ENCODE results near the gene F2RL2.

The F2RL2 gene

DNA sequence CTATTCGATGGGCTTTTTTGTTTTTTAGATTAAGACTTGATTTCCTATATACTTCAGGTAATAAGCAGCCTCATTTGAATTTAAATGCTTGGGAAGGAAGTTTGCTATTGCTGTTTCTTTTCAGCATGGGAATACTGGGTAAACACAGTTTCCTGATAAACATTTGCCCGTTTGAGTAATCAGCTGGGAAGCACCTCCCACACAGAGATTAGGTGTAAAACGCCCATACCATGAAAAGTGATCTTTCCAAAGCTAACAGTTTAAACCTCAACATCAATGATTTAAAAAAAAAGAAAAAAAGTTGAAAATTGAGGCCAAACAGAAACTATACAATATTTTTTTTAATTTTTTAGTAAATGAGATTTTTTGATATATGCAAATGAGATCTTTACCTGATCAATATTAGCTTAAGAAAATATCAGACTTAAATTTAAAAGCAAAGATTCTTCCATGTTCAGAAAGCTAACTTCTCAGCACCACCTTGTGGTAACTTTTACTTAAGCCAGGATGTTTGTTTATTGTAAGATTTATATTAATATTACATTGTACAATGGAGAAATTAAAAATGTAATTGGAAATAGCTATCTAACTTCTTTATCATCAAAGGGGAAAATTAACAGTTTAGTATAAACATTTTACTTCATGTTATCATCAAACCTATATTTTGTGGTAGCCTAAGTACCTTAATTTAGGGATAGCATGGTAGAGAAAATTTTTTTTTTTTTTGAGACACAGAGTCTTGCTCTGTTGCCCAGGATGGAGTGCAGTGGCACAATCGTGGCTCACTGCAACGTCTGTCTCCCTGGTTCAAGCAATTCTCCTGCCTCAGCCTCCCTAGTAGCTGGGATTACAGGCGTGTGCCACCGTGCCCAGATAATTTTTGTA lies 39.8 kb downstream of the F2RL2 start:
- no peak for DNase-seq (ENCODE audit: low read depth)

DNA sequence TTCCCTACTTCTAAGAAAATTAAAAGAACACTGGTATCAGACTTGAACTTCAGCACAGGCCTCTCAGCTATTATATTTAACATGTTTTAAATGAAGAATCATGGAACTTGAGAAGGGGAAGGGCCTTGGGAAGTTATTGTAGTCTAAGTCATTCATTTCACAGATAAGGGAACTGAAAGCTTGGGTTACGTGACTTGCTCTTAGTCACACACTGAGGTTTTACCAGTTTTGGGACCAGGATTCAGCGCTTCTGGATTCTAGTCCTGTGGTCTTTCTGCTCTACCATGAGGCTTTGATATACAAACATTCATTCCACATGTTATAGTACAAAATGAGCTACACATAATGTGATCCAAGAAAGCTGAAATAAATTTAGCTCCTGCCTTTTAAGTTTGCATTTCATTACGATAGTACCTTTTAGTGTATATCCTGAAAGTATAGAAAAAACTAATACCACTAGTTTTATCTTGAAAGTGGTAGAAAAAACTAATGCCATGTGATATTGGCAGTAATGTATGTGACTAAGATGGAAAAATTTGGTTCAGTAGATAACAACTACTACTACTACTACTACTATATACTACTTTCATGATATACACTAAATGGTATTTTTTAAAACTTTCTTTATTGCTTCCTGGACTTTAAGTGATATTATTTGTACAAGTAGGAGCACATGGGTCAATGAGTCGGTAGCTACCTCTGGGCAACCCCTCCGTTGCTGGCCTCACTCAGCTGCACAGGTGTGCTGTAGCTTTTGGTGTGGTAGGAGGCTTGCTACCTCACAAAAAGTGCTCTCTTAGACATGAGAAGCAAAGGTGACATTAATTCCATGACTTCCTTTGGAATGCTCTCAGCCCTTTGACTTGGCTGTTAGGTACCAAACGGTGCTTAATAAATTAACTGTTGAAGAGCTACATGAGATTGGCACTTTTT lies 40.7 kb downstream of the F2RL2 start:
- no peak for DNase-seq (ENCODE audit: low read depth)

DNA sequence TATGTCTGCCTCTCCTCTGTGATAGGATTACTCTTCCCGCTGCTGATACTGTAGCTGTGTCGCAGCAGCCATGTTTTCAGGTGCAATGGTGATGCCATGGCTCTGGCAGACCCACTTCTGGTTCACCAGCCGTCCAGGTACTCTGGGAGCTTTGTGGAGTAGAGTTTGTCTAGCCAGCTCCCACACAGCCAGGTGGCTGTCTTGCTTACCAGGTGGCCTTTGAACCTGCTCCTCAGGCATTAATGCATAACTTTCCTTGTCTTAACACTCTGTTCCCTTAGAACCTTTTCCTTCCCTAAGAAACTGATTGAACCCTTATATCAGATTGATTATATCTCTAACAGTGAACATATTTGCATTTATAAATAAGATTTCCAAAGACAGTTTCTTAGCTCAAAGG lies 42.2 kb downstream of the F2RL2 start:
- DNase-seq (ENCODE audit: low read depth), result no peak

DNA sequence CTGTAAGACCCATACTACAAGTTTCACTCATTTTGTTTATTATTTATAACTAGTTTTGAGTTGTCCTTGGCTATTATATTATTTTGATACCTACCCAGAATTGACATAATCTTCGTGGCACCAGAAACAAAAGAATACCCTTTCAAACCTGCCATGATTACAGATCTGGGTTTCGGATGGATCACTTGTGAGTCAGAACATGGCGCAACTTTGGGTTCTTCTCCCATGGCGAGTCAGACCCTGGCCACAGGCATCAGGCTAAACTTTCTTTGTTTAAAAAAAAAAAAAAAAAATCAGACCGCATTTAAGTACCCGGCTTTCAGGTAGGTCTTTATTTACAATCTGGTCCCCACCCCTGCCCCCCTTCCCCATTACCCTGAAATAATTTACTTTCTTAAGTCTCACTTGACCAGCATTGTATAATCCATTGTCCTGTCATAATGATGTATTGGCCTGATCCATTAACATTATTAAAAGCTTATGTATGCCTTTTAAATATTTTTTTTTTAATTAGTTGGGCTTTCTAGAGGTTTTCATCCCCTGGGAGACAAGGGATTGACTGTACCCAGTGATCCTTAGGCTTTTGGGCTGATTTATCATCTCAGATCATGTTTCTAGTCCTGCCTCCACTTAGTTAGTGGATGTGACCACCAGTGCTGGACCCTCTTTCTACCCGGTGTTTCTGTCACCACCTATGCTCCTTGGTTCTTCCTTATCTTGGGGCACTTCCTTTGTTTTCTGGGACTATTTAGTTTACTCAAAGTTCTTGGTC lies 43.9 kb downstream of the F2RL2 start:
- peak; percentile 18 for DNase-seq (ENCODE audit: low read depth)

DNA sequence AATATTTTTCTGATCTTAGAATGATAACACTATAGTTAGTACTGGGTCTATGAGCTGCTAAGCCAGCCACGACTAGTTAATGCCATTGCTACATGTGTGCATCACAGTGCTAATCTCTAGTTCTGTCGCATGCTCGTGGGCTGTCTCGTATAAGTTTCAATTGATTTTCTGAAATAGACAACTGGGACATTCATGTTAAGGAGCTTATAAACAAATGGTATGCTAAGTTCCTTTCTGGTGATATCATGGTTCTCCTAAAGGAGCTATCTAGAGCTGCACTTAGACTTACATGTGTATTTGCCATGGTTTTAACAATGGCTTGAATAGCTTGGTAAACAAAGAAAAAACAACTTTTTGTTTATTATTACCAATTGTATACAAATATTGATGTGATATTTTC lies 46.2 kb downstream of the F2RL2 start:
- no peak for DNase-seq (ENCODE audit: low read depth)

DNA sequence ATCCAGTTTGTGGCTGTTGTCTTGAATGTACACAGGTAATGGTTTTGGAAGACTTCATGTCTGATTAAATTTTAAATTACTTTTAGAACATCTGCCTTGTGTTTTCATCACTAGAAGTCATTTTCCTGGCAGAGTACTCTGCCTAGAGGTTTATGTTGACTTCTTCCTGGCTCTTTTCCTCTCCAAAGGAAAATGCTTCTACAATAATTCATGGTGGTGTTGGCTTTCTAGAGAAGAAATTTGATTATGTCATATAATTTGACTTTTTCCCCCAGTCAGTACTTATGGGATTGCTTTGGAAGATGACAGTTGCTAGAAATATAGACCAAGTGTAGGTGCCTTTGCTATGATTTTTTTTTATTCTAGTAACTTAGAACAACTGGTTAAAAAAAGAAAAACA lies 46.8 kb downstream of the F2RL2 start:
- DNase-seq (ENCODE audit: low read depth), result no peak

DNA sequence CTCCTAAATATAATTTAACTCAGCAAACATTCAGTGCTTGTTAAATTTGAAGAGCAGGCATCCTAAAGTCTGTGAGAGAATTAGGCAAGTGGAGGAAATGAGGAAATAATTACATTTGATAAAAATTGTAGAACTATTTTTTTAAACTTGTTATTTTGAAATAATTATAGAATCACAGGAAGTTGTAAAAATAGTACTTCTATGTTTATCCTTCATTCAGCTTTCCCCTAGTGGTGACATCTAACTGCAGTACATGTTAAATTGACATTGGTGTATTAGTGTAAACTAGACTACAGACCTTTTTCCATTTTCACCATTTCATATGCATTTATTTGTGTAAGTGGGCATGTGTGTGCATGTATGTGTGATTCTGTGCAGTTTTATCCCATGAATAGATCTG lies 51.6 kb downstream of the F2RL2 start:
- DNase-seq (ENCODE audit: low read depth), result no peak

DNA sequence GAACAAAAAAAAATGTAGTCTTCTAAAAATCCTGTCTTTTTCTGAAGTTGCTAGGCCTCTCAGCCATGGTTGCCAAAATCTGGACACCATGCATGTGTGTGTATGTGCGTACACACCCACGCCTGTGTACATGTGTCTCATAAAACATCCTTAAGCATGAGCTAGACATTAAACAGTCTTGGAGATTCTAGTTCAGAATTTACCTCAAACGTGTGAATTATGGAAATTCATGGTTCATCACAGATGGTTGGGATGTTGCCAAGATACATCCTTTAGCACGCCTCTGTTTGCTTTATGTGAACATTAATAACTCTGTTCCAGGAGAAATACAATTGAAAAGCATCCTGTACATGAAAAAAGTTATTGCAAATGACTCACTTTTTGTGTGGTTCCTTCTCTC lies 53.0 kb downstream of the F2RL2 start:
- DNase-seq (ENCODE audit: low read depth), result no peak

All from HS-5 (cell line).